Measurements from ENCODE around the gene GRIK3.
"Not testable (repeated sequence)": the region's sequence is repeated elsewhere in the genome, so short reads cannot be mapped to it uniquely, and the experiment has no call there.

The GRIK3 gene

GRCh38 chr1:37034121-37035013 lies at the start of gene GRIK3:
GRIK3 (minus strand) TSS chr1:37034515; CDS start chr1:37034108, 407 bp downstream.
- no peak for DNase-seq (ENCODE audit: low spot score)

GRCh38 chr1:37084013-37084412 lies 49.7 kb upstream of the GRIK3 start:
- DNase-seq (ENCODE audit: low spot score): no peak

- peak; percentile 60 for DNase-seq (ENCODE audit: low spot score)
Observed at GRCh38 chr1:37083603-37084002, 49.3 kb upstream of the GRIK3 start.

- DNase-seq (ENCODE audit: low spot score): not testable (repeated sequence)
Observed at GRCh38 chr1:37080296-37080986, 46.1 kb upstream of the GRIK3 start.

GRCh38 chr1:37078866-37079265 lies 44.6 kb upstream of the GRIK3 start:
- no peak for DNase-seq (ENCODE audit: low spot score)

- DNase-seq (ENCODE audit: low spot score): no peak
Observed at GRCh38 chr1:37076168-37076567, 41.9 kb upstream of the GRIK3 start.

GRCh38 chr1:37073854-37074379 lies 39.6 kb upstream of the GRIK3 start:
- DNase-seq (ENCODE audit: low spot score): no peak

- no peak for DNase-seq (ENCODE audit: low spot score)
Observed at GRCh38 chr1:37073152-37073853, 39.0 kb upstream of the GRIK3 start.

GRCh38 chr1:37071829-37072228 lies 37.5 kb upstream of the GRIK3 start:
- peak; percentile 11 for DNase-seq (ENCODE audit: low spot score)

- DNase-seq (ENCODE audit: low spot score): no peak
Observed at GRCh38 chr1:37070126-37070525, 35.8 kb upstream of the GRIK3 start.

- no peak for DNase-seq (ENCODE audit: low spot score)
Observed at GRCh38 chr1:37069406-37069805, 35.1 kb upstream of the GRIK3 start.

GRCh38 chr1:37068897-37069296 lies 34.6 kb upstream of the GRIK3 start:
- DNase-seq (ENCODE audit: low spot score): no peak

GRCh38 chr1:37068260-37068659 lies 33.9 kb upstream of the GRIK3 start:
- DNase-seq (ENCODE audit: low spot score): no peak

- no peak for DNase-seq (ENCODE audit: low spot score)
Observed at GRCh38 chr1:37064039-37064438, 29.7 kb upstream of the GRIK3 start.

- no peak for DNase-seq (ENCODE audit: low spot score)
Observed at GRCh38 chr1:37059346-37059745, 25.0 kb upstream of the GRIK3 start.

- no peak for DNase-seq (ENCODE audit: low spot score)
Observed at GRCh38 chr1:37058424-37058988, 24.2 kb upstream of the GRIK3 start.

- DNase-seq (ENCODE audit: low spot score): no peak
Observed at GRCh38 chr1:37056325-37056724, 22.0 kb upstream of the GRIK3 start.

- DNase-seq (ENCODE audit: low spot score): no peak
Observed at GRCh38 chr1:37055631-37056030, 21.3 kb upstream of the GRIK3 start.

- no peak for DNase-seq (ENCODE audit: low spot score)
Observed at GRCh38 chr1:37053173-37053572, 18.9 kb upstream of the GRIK3 start.

GRCh38 chr1:37052120-37052519 lies 17.8 kb upstream of the GRIK3 start:
- peak; percentile 7 for DNase-seq (ENCODE audit: low spot score)

- no peak for DNase-seq (ENCODE audit: low spot score)
Observed at GRCh38 chr1:37051346-37051745, 17.0 kb upstream of the GRIK3 start.

- no peak for DNase-seq (ENCODE audit: low spot score)
Observed at GRCh38 chr1:37047542-37047941, 13.2 kb upstream of the GRIK3 start.
